Mucosa of stomach (tissue), 1 donor: ENCODE results near the gene EDA.
"Not testable (repeated sequence)": the region's sequence is repeated elsewhere in the genome, so short reads cannot be mapped to it uniquely, and the experiment has no call there.

ENCODE experiments used
- H3K27me3 ChIP-seq: one replicate; pipeline ENCODE4 v1.7.0; 2013; ENCODE audit warnings: mild to moderate bottlenecking, low read length; ENCODE audit not compliant: control insufficient read depth, insufficient read depth
- H3K36me3 ChIP-seq: one replicate; pipeline ENCODE4 v1.7.0; 2013; ENCODE audit warnings: low read length; ENCODE audit not compliant: control insufficient read depth, insufficient read depth
- H3K4me1 ChIP-seq: one replicate; pipeline ENCODE4 v1.7.0; 2013; ENCODE audit warnings: mild to moderate bottlenecking, low read length; ENCODE audit not compliant: control insufficient read depth, insufficient read depth
- H3K4me3 ChIP-seq: one replicate; pipeline ENCODE4 v1.7.0; 2013; ENCODE audit warnings: low read length
- H3K9ac ChIP-seq: one replicate; pipeline ENCODE4 v1.7.0; 2013; ENCODE audit warnings: mild to moderate bottlenecking, low read length, moderate library complexity
- H3K9me3 ChIP-seq: one replicate; pipeline ENCODE4 v1.7.0; 2013; ENCODE audit warnings: mild to moderate bottlenecking, low read length, moderate library complexity; ENCODE audit not compliant: control insufficient read depth
- donor health status: Pancreatic carcinoma.

The EDA gene

GRCh38 chrX:69759921-69760625, 144.2 kb downstream of the EDA start:
- no peak overlapping the region for H3K9ac ChIP-seq

GRCh38 chrX:69761633-69762032, 145.7 kb downstream of the EDA start:
- no peaks in the 10 kb centered on the region for H3K36me3 ChIP-seq
- H3K9me3 ChIP-seq: no peaks in the 10 kb centered on the region
- H3K4me3 ChIP-seq: no peak overlapping the region
- no peaks in the 10 kb centered on the region for H3K4me1 ChIP-seq
- no peak overlapping the region for H3K9ac ChIP-seq
- no peaks in the 10 kb centered on the region for H3K27me3 ChIP-seq

More at GRCh38 chrX:69759921-69760625, 144.2 kb downstream of the EDA start:
- no peaks in the 10 kb centered on the region for H3K9me3 ChIP-seq
- H3K27me3 ChIP-seq: no peaks in the 10 kb centered on the region
- H3K4me1 ChIP-seq: no peaks in the 10 kb centered on the region
- H3K36me3 ChIP-seq: no peaks in the 10 kb centered on the region
- no peak overlapping the region for H3K4me3 ChIP-seq

- Histone ChIP-seq H3K4me1 (no peaks in the 10 kb centered on the region), H3K27me3 (no peaks in the 10 kb centered on the region), H3K36me3 (no peaks in the 10 kb centered on the region), H3K4me3 (no peak overlapping the region), H3K9me3 (no peaks in the 10 kb centered on the region), H3K9ac (no peak overlapping the region)
Measured at GRCh38 chrX:69762340-69762739, 146.4 kb downstream of the EDA start.

- Histone ChIP-seq H3K9ac (no peak overlapping the region), H3K4me3 (no peak overlapping the region), H3K4me1 (no peaks in the 10 kb centered on the region), H3K36me3 (no peaks in the 10 kb centered on the region), H3K27me3 (no peaks in the 10 kb centered on the region), H3K9me3 (no peaks in the 10 kb centered on the region)
Measured at GRCh38 chrX:69793260-69793935, 177.5 kb downstream of the EDA start.

GRCh38 chrX:69795702-69796101, 179.8 kb downstream of the EDA start:
- H3K27me3 ChIP-seq: no peaks in the 10 kb centered on the region
- H3K9ac ChIP-seq: no peak overlapping the region
- no peak overlapping the region for H3K4me3 ChIP-seq
- H3K4me1 ChIP-seq: no peaks in the 10 kb centered on the region
- no peaks in the 10 kb centered on the region for H3K36me3 ChIP-seq
- H3K9me3 ChIP-seq: no peaks in the 10 kb centered on the region

GRCh38 chrX:69807400-69807799, 191.5 kb downstream of the EDA start:
- no peaks in the 10 kb centered on the region for H3K36me3 ChIP-seq
- no peaks in the 10 kb centered on the region for H3K27me3 ChIP-seq
- no peak overlapping the region for H3K9ac ChIP-seq

GRCh38 chrX:69808375-69808774, 192.5 kb downstream of the EDA start:
- Histone ChIP-seq H3K4me3 (no peak overlapping the region), H3K9me3 (no peaks in the 10 kb centered on the region), H3K36me3 (no peaks in the 10 kb centered on the region), H3K9ac (no peak overlapping the region), H3K4me1 (no peaks in the 10 kb centered on the region), H3K27me3 (no peaks in the 10 kb centered on the region)

More at GRCh38 chrX:69807400-69807799, 191.5 kb downstream of the EDA start:
- Histone ChIP-seq H3K4me3 (no peak overlapping the region), H3K9me3 (no peaks in the 10 kb centered on the region), H3K4me1 (no peaks in the 10 kb centered on the region)

GRCh38 chrX:69813677-69814076, 197.8 kb downstream of the EDA start:
- Histone ChIP-seq H3K9me3 (no peaks in the 10 kb centered on the region), H3K36me3 (no peaks in the 10 kb centered on the region), H3K4me1 (no peaks in the 10 kb centered on the region), H3K9ac (no peak overlapping the region), H3K27me3 (no peaks in the 10 kb centered on the region), H3K4me3 (no peak overlapping the region)

GRCh38 chrX:69815063-69815462, 199.2 kb downstream of the EDA start:
- H3K4me1 ChIP-seq: no peaks in the 10 kb centered on the region

GRCh38 chrX:69815519-69815918, 199.6 kb downstream of the EDA start:
- Histone ChIP-seq H3K27me3 (no peaks in the 10 kb centered on the region), H3K4me1 (no peaks in the 10 kb centered on the region), H3K9ac (no peak overlapping the region), H3K36me3 (no peaks in the 10 kb centered on the region), H3K4me3 (no peak overlapping the region), H3K9me3 (no peaks in the 10 kb centered on the region)

More at GRCh38 chrX:69815063-69815462, 199.2 kb downstream of the EDA start:
- H3K36me3 ChIP-seq: no peaks in the 10 kb centered on the region
- H3K9ac ChIP-seq: no peak overlapping the region
- no peaks in the 10 kb centered on the region for H3K9me3 ChIP-seq
- no peak overlapping the region for H3K4me3 ChIP-seq
- H3K27me3 ChIP-seq: no peaks in the 10 kb centered on the region

- H3K4me3 ChIP-seq: no peak overlapping the region
- no peaks in the 10 kb centered on the region for H3K4me1 ChIP-seq
- no peaks in the 10 kb centered on the region for H3K9me3 ChIP-seq
- H3K27me3 ChIP-seq: no peaks in the 10 kb centered on the region
- H3K36me3 ChIP-seq: no peaks in the 10 kb centered on the region
- H3K9ac ChIP-seq: no peak overlapping the region
Measured at GRCh38 chrX:69844636-69845035, 228.7 kb downstream of the EDA start.

- not testable (repeated sequence) for H3K4me1 ChIP-seq, H3K27me3 ChIP-seq, H3K9me3 ChIP-seq, H3K4me3 ChIP-seq, H3K9ac ChIP-seq, H3K36me3 ChIP-seq
Measured at GRCh38 chrX:69859999-69860398, 244.1 kb downstream of the EDA start.
